HG03439 (cell line): ENCODE data around the gene NEDD8.
A peak's percentile ranks its signal among the peaks of the same experiment; 100 is the strongest.

ENCODE experiments used
- ATAC-seq: cut with Tn5 transposase; IDR thresholded peaks from one replicate; pipeline ENCODE4 v1.9.1; 2021; ENCODE audit warnings: mild to moderate bottlenecking, moderate library complexity; ENCODE audit not compliant: unreplicated experiment

Gene NEDD8

DNA sequence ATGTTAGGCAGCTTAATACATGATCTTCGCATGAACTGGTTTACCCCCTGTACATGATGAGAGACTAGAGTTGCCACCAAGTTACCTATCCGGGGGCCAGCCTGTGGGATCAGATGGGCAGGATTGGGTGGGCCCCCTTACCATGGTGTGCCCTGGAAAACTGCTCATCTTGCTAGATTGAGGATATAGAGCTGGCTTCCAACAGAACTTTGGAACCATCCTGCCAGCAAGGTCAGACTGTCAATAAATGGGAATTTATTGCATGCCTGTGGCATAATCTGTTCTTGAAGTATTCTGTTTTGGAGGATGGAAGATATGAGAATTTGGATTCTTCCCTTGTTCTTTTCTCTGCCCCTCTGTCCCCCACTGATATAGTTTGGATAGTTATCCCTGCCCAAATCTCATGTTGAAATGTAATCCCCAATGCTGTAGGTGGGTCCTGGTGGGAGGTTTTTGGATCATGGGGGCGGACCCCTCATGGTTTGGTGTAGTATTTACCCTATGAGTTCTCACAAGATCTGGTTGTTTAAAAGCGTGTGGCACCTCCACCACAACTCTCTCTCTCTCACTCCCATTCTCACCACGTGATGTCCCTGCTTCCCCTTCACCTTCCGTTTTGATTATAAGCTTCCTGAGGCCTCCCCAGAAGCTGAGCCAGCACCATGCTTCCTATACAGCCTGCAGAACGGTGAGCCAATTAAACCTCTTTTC lies 33.2 kb downstream of the NEDD8 start:
- no peak for ATAC-seq

DNA sequence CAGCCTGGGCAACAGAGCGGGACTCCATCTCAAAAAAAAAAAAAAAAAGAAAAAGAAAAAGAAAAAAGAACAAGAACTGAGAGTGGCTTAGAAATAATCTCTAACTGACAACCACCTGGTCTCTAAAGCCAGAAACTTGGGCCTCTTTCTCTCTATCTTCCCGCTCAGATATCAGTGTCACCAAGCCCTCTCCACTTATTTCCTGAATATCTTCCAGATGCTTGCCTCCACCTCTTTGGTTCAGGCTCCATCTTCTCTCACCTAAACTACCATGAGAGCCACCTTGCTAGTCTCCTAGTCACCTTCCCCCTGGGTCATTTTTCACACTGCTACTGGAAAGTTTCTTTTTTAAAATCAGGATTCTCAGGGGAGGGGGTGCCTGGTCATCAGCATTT lies 35.1 kb downstream of the NEDD8 start:
- ATAC-seq: no peak

DNA sequence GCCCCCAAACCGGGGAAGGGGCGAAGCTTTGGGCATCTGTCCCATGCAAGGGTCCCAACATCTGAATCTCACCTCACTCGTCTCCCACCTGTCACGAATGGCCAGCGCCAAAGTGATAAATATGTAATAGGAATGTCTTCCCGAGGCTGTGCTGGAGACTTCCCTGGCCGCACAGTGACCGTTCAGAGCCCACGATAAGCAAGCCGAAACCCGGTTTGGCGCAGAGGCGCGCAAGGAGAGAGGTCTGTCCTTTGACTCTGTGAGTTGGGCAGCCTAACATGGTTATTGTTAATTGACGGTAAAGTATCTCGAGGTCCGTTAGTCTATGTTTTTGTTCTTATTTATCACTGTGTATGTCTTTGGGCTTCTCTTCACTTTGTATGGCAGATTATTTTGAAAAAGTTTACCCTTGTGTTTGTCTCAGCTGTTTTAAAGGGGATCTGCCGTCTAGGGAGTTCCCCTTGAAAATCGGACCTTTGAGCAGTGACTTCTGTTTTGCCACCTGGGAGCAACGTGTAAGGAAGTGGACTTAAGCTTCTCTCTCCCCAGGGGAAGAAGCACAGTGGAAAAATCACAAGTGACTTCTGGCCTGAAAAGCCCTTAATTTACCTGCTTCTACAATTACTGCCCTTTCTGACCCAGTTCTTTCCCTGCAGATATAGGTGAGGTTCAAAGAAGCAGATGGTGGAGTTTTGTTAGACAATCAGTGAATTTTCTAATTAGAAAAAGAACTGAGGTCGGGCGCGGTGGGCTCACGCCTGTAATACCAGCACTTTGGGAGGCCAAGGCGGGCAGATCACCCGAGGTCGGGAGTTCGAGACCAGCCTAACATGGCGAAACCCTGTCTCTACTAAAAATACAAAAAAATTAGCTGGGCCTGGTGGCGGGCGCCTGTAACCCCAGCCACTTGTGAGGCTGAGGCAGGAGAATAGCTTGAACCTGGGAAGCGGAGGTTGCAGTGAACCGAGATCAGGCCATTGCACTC lies 35.8 kb downstream of the NEDD8 start:
- ATAC-seq: peak; percentile 25

DNA sequence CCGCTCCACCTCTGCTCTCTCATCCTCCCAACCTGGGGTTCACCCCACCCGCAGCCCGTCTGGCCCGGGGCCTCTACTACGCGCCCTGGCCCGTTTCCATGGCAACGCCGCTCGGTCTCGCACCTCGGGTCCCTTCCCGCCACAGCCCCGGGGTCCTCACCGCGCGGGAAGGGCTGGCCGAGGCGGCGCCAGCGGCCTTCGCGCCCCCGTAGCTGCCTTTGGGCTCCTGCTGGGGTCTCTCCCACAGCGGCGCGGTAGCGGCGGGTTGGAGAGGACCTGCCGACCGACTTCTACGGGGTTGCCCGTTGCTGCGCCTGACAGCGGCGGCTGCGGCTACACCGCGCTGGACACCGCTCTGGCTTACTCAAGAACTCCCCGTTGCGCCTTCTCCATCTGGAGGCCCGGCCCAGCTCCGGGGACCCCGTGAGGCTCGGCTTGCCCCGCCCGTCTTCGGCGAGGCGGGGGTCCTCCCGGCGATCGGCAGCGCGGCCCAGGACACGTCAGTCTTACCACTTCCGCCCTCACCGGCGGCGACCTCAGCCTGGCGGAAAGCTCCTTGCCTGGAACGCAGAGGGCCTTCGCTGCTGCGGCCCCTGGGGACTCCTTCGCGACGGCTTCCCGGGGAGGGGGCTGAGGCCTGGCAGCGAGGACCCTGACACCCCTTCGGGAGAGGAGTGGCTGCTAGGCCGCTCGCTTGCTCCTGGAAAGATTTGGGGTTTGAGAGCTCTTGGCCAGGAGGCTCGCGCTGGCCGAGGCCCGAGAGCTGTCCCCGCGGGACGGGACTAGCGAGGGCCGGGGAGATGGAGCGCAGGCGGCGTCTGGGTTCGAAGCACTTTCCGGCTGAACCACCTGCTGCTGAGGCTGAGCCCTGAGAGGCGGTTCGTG lies 36.7 kb downstream of the NEDD8 start, which contains the start of gene TM9SF1:
TM9SF1 (minus strand) TSS at position 256 of the 885 bp plus-strand sequence. CDS start 422 bp downstream, outside the sequence.
- ATAC-seq: peak; percentile 82

DNA sequence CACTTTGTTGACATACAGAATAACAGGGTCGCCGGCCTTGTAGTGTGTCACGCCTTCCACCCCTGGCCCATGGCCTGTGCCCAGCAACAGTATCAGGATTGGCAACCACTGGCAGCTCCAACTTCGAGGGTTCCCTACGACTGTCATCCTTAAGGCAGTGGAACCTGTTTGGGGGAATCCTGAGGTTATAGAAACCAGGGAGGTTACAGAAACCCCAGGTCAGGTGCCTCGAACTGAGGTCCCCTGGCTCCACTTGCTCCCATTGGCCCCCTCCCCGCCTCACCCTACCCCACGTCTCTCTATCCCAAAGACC lies 37.3 kb downstream of the NEDD8 start:
- ATAC-seq: no peak

DNA sequence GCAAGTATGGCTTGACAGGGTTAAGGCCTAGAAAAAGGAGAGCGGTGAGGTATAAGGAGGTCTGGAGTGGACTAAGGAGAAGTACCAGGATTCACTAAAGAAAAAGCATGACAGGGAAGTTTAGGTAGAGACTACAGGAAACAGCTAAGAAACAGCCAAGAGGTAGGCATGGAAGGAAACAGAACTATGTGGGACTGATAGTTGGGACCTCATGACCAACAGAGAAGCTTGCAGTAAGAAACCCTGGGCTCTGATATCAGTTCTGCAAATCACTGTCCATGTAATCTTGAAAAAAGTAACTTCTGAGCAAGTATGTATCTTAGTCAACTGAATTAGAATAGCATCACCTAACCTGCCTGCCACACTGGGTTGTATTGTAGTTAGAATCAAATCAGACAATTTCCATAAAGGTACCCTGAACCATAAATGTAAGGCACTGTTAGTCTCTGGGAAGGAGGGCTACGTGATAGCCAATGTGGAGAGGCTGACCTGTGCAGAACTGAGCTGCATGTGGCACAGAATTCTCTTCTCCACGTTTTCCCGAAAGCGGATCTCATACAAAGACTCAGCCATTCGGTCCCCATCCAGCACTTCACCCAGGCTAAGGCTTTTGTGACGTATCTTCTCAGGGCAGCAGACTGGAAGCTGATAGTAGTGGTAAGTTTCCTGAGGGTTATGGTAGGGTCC lies 37.8 kb downstream of the NEDD8 start:
- ATAC-seq: no peak

DNA sequence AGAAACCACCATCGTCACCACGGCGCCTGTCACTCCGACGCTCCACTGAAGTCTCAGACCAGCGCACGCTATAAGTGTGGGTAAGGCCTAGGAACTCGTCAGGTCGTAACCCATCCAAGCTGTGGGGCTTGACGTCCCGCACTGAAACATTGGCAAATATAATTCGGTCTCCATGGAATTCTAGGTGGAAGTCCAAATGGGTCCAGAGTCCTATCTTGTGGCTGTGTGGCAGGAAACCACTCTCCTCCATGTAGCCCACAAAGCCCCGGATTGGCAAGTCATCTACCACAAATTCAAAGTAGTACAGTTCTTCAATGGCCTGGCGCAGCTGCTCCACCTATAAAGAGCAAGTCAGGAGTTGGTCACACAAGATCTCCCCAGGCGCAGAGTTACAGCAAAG lies 39.2 kb downstream of the NEDD8 start:
- ATAC-seq: no peak

DNA sequence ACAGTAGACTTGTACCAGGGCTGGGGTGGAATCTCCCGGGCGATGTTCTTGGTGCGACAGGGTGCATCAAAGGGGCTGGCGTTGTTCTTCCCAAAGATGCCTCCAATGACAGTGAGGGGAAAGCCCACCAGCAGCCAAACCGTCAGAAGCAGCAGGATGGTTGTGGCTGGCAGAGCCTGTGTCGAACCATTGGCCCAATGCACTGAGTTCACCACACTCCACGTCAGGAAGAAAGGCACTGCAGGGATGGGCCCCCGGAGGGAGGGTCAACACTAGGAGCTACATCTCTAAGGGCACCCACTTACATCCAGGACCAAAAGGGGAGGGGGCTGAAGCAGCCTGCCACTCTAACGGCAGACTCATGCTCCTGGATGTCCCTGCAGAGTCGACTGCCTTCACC lies 41.8 kb downstream of the NEDD8 start:
- ATAC-seq: no peak

DNA sequence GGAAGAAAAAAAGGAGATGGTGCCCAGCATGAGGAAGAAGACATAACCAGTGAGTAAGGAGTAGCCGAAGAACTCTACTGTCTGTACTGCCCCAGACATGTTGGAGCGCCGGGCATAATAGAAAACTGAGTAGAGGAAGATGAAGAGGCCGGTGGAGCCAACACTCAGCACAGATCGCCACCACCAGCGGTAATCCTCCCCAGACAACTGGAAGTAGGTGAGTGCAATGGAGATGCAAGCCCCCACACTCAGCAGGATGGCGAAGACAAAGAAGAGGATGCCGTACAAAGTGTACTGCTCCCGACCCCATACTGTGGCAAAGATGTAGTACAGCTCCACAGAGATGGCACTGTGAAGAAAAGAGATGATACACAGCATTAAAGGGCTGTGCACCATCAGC lies 42.7 kb downstream of the NEDD8 start:
- no peak for ATAC-seq

DNA sequence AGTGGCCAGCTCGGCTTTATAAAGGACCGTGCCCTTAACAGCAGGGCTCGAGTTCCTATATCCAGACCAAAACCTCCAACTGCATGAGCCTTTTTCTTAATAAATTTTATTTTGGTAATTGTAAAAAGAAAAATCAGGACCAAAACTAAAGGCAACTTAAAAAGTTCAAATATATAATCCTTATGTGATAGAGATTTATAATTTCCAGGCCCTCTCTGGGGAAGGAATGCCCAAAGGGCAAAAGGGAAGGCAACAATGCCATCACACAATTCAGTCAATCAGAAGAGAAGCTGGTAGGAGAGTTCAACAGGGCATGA lies 43.1 kb downstream of the NEDD8 start:
- ATAC-seq: no peak

DNA sequence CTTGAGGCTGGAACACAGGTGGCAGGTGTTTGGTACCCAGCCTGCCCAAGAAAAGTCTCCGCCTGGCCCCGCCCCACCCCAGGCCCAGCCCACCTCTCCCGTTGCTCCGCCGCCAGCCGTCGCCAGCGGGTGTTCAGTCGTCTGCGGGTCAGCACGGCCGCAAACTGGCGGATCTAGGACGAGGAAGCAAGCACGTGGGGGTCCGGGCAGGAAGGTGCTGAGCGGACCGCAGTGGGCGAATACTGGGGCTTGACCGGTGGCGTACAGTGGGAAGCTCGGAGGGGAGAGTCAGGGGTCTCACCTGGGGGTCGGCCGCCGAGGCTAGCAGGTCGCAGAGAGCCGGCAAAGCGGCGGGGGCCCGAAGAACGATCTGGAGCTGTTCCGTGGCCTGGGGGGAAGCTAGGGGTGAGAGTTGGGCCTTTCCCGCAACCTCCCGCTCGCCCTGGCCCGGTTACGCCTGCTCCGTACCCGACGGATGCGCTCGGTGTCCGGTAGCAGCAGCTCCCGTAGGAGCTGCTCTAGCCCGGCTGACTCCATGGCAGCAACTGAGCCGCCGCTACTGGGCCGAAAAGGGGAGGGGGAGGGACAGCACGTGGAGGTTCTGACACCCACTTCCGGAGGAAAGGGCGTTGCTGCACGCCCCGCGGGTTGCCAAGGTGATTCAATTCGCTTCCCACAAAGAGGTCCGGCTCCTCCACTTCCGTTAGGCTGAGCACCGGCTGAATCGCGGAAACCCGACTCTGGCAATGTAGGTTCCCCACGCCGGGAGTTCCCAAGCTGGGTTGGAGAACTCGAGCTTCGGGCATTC lies 43.7 kb downstream of the NEDD8 start, which contains the start of gene IPO4:
IPO4 (minus strand) TSS at position 566 of the 808 bp plus-strand sequence; CDS start at position 537, 29 bp downstream.
- ATAC-seq: peak; percentile 63

DNA sequence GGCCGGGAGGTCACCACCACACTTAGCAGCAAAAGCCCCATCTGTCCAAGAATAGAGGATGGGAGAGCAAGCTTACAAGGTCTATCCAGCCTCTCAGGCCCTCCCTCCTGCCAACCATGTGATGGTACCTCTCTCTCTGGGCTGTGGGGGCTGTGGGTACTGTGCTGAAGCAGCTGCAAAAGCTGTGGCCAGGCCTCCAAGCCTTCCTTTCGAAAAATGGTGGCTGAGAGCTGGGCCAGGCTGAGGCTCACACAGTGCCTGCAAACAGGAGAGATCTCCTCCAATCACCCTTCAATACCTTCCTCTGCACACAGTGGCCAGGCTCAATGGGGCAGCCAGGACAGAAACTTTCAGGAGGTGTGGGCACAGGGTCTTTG lies 44.6 kb downstream of the NEDD8 start:
- no peak for ATAC-seq

DNA sequence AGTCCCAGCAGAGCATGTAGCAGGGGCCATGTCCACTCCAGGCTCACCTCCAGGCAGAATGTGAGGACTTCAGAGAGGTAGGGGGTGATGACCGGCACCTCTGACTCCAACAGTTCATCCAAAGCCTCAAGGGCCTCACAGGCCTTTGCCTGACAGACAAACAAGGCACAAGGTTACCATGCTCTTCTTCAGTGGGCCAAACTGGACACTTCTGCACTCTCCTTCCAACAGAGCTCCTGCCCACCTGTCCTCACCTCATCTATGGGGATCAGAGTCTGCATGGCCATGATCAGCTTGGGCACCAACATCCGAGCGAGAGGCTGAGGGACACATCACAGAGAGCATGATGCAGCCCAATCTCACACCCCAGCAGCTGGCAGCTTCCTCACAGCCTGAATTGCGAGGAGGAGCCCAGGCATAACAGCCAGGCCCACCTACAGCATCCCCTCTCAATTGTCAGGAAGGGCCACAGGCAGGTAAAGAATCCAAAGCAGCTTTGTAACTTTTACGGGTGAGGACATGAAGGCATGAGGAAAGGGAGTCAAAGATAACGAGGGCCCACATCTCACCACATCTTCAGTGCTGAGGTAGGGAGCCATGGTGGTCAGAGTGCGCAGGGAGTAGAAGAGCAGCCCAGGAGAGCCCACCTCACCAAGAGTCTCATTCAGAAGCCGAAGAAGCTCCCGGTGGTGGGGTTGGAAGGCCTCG lies 45.2 kb downstream of the NEDD8 start:
- no peak for ATAC-seq

DNA sequence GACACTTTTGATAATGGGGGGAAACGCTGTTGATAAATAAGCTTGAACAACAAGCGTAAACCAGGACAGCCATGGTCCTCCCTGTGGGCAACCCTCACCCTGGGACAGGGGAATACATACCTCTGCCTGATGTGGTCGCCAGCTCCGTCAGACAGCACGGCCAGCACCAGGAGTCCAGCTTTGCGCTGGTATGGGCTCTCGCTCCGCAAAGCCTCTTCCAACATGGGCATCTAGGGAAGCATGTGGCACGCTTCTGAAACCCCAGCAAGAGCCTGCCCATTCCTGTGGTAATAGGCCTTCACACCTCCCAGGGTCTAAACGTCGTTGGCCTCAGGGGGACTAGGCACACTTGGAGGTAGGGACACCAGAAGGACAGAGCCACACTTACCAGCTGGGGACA lies 46.4 kb downstream of the NEDD8 start:
- no peak for ATAC-seq

DNA sequence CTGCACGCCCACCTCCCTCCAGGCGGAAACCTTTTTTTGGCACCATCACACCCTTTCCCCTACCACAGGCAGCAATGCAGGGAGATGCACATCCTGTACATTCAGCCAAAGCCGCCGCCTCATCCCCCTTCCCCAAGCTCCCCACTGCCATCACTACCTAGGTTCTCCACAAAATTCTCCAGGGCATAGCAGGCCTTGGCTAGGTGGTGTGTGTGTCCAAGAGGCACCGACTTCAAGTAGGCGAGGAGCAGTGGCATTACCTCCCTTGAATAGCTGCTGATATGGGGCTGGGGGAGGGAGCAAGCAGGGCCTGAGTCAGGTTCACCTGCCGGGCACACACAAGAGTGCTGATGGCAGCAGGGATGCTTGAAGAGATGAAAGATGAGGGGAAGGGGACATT lies 47.1 kb downstream of the NEDD8 start:
- ATAC-seq: no peak

DNA sequence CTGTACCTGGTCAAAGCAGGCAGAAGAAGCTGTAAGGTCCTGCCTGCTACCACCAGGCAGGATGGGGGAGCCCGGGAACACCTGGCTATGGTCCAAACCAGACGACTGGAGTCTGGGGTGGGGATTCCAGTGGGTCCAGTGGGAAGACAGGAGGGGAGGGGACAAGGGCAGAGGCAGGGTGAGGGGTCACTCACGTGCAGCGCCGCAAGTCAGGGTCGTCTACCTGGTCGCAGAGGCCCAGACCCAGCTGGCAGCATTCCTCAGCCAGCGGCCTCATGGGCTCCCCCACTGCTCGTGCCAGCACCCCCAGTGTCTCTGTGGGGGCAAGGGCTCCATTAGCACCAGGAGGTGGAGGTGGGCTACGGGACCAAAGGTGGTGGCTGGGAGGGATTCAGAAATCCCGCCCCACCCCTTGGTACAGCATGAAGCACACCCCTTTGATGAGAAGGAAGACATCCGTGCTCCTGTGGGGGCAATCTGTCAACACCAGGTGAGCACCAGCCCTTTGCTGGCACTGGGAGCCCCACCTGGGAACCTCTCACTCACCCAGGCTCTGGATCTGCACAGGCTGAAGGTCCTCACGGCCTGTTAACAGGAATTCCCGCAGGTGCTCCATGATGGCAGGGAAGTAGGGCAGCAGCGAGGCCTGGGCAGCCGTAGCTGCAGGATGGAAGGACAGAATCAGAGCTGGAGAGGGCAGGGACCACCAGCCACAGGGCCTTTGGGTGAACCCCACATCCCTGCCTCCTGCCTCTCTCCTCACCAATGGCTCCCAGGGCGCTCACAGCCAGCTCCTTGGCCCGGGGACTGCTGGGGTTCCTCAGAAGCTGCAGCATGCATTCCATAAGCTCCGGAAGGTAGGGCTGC lies 47.8 kb downstream of the NEDD8 start:
- no peak for ATAC-seq

DNA sequence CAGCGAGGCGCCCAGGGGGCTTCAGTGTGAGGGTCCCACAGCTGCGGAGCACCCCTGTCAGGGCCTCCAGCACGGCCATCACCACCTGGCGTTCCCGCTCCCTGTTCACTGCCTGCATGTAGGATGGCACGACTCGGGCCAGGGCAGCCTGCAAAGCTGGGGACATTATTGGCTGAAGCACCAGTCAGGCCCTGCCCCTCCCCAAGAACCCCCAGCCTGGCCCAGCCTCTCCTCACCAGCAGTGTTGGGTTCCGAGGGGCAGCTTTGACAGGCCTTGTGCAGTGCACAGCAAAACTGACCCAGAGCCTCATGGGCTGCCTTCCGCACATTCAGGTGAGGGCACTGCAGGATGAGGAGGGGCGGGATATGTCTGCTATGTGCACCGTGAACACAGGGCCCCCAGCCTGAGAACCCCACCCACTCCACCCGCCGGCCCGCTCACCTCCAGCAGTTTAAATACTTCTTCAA lies 49.1 kb downstream of the NEDD8 start:
- ATAC-seq: no peak
